Naive B cell (primary cell): ENCODE results near the gene CD300C. TPM values are rescaled to one million over a fixed set of nuclear protein-coding genes. Genes with fewer than 3 reads are reported as not detected.

Experiments
- ATAC-seq, 2 donors: fragments of 150-1000 bp; cut with Tn5 transposase; 2 replicates each; pipeline ENCODE4 v1.10.0; 2021; ENCODE audit warnings: low read depth in 2 of 2, mild to moderate bottlenecking in 2 of 2, moderate library complexity in 2 of 2
- DNase-seq: peaks from one replicate; pipeline ENCODE4 v3.0.0; 2022
- H3K27ac Mint-ChIP-seq, 6 donors: one replicate each; pipeline ENCODE4 v1.8.0; 2020 to 2022; ENCODE audit warnings: mild to moderate bottlenecking in 6 of 6, mixed read lengths in 6 of 6, moderate library complexity in 5 of 6, inconsistent platforms in 2 of 6
- H3K27me3 Mint-ChIP-seq, 3 donors: one replicate each; pipeline ENCODE4 v1.8.0; 2021 to 2022; ENCODE audit warnings: mixed read lengths in 3 of 3, mild to moderate bottlenecking in 1 of 3
- H3K36me3 Mint-ChIP-seq, 2 donors: one replicate each; pipeline ENCODE4 v1.8.0; 2020 to 2022; ENCODE audit warnings: mixed read lengths in 2 of 2, inconsistent platforms in 1 of 2, mild to moderate bottlenecking in 1 of 2
- H3K4me1 Mint-ChIP-seq, 3 donors: one replicate each; pipeline ENCODE4 v1.8.0; 2020 to 2022; ENCODE audit warnings: mixed read lengths in 3 of 3, inconsistent platforms in 1 of 3, mild to moderate bottlenecking in 1 of 3, moderate library complexity in 1 of 3
- H3K4me3 Mint-ChIP-seq, 8 donors: one replicate each; pipeline ENCODE4 v1.8.0; 2020 to 2022; ENCODE audit warnings: mild to moderate bottlenecking in 8 of 8, mixed read lengths in 8 of 8, moderate library complexity in 8 of 8, inconsistent platforms in 2 of 8
- H3K9me3 Mint-ChIP-seq, 7 donors: one replicate each; pipeline ENCODE4 v1.8.0; 2020 to 2022; ENCODE audit warnings: mixed read lengths in 7 of 7, mild to moderate bottlenecking in 5 of 7, inconsistent platforms in 2 of 7, moderate library complexity in 1 of 7
- polyA plus RNA-seq, 6 donors: library from polyadenylated mRNA; unstranded; fragments of 300-500 nt; fragmentation: Illumina TruSeq; gene quantifications; one replicate each; pipeline ENCODE4 v1.2.3, GENCODE V29; 2021; ENCODE audit warnings: low read depth in 6 of 6

CD300C gene
- polyA plus RNA-seq, 6 donors from 2014 or later, result 0.20 to 1.5 (median 0.25) TPM; not detected in 1

DNA sequence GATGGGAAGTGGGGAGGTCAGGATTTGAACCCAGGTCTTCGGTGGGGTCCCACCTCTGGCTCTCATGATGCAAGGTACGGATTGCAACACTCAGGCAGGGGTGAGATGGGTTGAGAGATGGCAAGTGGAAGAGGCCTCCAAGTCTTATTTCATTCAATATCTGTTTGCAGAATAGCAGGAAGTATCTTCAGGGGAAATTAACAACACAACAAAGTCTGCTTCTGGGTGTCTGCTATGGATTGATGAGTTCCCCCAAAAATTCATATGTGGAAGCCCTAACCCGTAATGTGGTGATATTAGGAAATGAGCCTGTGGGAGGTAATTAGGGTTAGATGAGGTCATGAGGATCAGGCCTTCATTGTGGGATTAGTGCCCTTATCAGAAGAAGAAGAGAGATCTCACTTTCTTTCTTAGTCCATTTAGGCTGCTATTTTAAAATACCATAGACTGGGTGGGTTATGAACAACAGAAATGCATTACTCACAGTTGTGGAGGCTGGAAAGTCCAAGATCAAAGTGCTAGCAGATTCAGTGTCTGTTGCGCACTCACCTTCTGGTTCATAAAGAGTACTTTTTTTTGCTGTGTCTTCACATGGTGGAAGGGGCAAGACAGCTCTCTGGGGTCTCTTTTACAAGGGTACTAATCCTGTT, 25.8 kb upstream of the CD300C start:
- DNase-seq (no peak), ATAC-seq (no peak)
- Mint-ChIP-seq H3K27ac (no peak overlapping the region), H3K4me1 (peaks cover 13 to 33% (median 16%) of the 10 kb centered on the region in 3 donors), H3K27me3 (peaks cover 28 to 61% (median 52%) of the 10 kb centered on the region in 3 donors), H3K9me3 (peaks cover 0 to 8% (median 0%) of the 10 kb centered on the region in 7 donors), H3K36me3 (peaks cover 0 to 8% of the 10 kb centered on the region in 2 donors), H3K4me3 (no peak overlapping the region)

DNA sequence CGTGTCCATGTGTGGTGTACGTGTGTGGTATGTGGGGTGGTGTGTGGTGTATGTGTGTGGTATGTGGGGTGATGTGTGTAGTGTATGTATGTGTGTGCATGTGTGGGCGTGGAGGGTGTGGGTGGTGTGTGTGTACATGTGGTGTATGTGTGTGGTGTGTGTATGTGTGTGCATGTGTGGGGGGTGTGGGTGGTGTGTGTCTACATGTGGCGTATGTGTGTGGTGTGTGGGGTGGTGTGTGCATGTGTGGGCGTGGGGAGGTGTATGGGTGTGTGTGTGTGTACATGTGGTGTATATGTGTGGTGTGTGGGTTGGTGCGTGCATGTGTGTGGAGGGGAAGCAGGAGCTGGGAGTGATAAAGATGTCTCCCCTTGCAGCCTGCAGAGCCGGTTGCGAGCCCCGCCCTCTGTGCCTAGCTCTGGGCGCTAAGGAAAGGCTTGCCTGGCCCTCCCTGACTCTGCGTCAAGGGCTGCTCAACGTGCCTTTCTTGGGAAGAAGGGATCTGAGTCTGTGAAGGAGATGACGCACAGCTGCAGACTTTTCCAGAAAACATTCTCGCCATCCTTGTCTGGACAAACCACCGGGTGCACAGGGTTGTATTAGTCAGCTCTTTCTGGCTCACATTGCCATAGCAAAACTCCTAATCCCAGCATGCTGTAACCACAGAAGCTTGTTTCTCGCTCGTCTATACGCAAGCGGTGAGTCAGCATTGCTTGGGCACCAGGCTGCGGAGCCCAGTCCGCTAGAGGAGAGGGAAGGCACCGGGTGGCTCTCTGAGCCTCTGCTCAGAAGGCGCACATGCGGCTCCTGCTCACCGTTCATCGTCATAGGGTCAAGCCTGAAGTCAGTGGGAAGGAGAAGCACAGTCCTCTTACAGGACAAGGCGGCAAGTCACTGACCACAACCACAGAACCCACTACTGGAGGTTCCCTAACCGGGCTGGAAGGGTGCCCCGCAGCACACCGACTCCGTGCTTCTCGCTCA, 23.4 kb upstream of the CD300C start:
- no peak for ATAC-seq
- H3K27me3 Mint-ChIP-seq, result peaks cover 25 to 56% (median 46%) of the 10 kb centered on the region in 3 donors
- H3K4me1 Mint-ChIP-seq, result peaks cover 13 to 34% (median 16%) of the 10 kb centered on the region in 3 donors
- H3K9me3 Mint-ChIP-seq, result peaks cover 0 to 8% (median 0%) of the 10 kb centered on the region in 7 donors
- no peak overlapping the region for H3K27ac Mint-ChIP-seq
- DNase-seq, result no peak
- H3K36me3 Mint-ChIP-seq, result peaks cover 0 to 8% of the 10 kb centered on the region in 2 donors
- no peak overlapping the region for H3K4me3 Mint-ChIP-seq

DNA sequence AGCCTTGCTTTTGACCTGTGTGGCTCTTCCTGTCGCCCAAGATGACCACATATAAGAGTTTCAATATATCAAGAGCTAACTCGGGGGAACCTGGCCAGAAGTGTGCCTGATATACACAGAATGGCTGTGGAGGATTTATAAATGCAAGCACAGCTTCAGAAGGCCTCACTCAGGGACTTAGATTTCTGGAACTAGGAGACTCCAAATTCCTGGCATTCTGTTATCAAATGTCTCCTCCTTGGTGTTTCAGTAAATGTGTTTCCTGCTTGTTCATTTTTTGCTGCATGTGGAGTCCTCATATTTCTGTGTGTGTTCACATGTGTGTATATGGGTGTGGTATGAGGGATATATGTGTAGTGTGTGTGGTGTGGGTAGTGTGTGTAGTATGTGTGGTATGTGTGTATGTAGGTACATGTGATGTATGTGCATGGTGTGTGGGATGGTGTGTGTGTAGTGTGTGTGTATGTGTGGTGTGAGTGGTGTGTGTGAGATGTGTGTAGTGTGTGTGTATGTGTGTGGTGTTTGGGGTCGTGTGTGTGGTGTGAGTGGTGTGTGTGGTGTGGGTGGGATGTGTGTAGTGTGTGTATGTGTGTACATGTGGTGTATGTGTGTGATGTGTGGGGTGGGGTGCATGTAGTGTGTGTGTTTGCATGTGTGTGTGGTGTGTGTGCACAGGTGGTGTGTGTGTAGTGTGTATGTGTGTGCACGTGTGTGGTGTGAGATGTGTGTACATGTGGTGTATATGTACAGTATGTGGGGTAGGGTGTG, 22.4 kb upstream of the CD300C start:
- Mint-ChIP-seq H3K4me3 (no peak overlapping the region), H3K9me3 (peaks cover 0 to 8% (median 0%) of the 10 kb centered on the region in 7 donors), H3K4me1 (peaks cover 13 to 38% (median 16%) of the 10 kb centered on the region in 3 donors), H3K36me3 (peaks cover 0 to 14% of the 10 kb centered on the region in 2 donors), H3K27ac (no peak overlapping the region), H3K27me3 (peaks cover 26 to 58% (median 55%) of the 10 kb centered on the region in 3 donors)
- DNase-seq, result no peak
- ATAC-seq, result no peak

DNA sequence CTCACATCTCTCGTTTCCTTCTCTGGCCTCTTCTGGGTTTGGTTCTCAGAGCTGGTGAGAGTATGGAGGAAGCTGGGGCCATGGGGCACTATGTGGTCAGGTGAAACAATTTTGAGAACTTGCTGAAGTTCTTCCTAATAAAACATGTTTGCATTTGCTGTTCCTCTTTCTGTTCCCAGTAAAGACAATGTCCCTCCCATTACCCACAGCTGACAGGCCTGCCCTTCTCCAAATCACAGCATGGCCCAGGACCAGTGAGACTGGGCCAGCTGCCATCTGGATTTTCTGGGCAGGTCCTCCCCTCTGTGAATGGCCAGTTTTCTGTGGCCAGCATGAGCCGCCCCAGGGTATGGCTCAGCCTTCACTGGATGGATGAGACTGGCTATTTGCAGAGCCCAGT, 21.5 kb upstream of the CD300C start, which contains the start of gene CD300H:
Gene CD300H (minus strand): TSS at position 113 of the 400 bp plus-strand sequence.
- Mint-ChIP-seq H3K4me3 (peak within 1 kb of the TSS in 3 of 8 donors; percentile 54 to 65 (median 61)), H3K36me3 (peaks cover 0 to 16% of the 10 kb centered on the region in 2 donors), H3K27me3 (peaks cover 26 to 62% (median 61%) of the 10 kb centered on the region in 3 donors), H3K9me3 (peaks cover 0 to 8% (median 0%) of the 10 kb centered on the region in 7 donors), H3K4me1 (peaks cover 13 to 39% (median 16%) of the 10 kb centered on the region in 3 donors), H3K27ac (peak within 1 kb of the TSS in 1 of 6 donors; percentile 15)
- ATAC-seq (no peak), DNase-seq (no peak)

DNA sequence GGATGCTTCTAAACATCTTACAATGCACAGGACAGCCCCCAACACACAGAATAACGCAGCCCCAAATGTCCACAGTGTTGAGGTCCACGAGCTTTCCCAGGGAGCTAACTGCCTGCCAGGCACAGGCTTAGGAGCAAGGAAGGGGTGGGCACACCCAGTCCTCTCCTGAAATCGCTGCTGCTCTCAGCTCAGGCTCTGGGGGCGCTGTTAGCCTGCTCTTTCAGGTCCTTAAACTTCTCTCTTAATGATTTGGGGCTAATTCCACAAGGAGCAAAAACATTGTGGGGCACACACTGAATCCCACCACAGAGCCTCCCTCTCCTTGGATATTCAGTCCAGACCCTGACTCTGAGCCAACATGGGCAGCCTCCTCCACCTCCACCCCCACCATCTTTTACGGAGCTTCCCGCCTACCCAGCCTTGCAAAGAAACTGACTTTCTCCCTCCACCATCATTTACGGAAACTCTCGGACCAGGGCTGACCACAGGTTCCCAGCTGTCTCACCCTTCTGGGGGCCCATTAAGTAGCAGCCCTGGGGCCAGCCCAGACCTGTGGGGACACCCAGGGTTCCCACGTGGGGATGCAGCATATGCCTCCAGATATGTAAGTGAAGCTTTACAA, 20.3 kb upstream of the CD300C start:
- peak overlapping the region in 1 of 8 donors; percentile 61 for H3K4me3 Mint-ChIP-seq
- H3K27me3 Mint-ChIP-seq, result peaks cover 26 to 72% (median 67%) of the 10 kb centered on the region in 3 donors
- peaks cover 0 to 8% (median 0%) of the 10 kb centered on the region in 7 donors for H3K9me3 Mint-ChIP-seq
- peaks cover 0 to 16% of the 10 kb centered on the region in 2 donors for H3K36me3 Mint-ChIP-seq
- DNase-seq (peak; percentile 30), ATAC-seq (peak in 1 of 2 donors; percentile 58)
- H3K27ac Mint-ChIP-seq, result no peak overlapping the region
- H3K4me1 Mint-ChIP-seq, result peaks cover 13 to 48% (median 27%) of the 10 kb centered on the region in 3 donors

DNA sequence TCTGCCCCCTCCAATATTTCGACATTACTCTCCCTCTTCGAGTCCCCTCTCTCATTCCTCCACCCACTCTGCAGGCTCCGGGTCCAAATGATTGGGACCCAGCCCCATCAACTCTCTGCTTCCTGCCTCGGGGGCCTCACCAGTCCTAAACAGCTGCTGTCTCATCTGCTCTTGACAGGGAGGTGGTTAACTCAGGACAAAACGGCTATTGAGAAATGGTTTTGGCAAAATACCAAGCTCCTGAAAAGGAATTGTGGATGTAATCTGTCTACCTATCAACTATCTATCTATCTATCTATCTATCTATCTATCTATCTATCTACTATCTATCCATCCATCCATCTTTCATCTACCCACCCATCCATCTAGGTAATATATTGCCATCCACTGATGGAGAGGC, 19.2 kb upstream of the CD300C start:
- Mint-ChIP-seq H3K9me3 (peaks cover 0 to 8% (median 0%) of the 10 kb centered on the region in 7 donors), H3K27me3 (peaks cover 21 to 69% (median 60%) of the 10 kb centered on the region in 3 donors), H3K36me3 (peaks cover 0 to 16% of the 10 kb centered on the region in 2 donors), H3K4me3 (no peak overlapping the region), H3K4me1 (peaks cover 13 to 50% (median 30%) of the 10 kb centered on the region in 3 donors), H3K27ac (peak overlapping the region in 1 of 6 donors; percentile 86)
- ATAC-seq (no peak), DNase-seq (no peak)

DNA sequence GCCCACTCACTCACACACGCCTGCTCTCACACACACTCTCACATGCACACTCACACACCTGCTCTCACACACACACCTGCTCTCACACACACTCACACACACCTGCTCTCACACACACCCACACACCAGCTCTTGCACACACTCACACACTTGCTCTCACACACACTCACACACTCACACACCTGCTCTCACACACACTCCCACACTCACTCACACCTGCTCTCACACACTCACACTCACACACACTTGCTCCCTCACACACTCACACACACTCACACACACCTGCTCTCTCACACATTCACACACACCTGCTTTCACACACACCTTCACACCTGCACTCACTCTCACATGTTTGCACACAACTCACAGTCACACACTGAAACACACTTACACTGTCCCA, 17.4 kb upstream of the CD300C start:
- Mint-ChIP-seq H3K4me1 (peaks cover 7 to 50% (median 32%) of the 10 kb centered on the region in 3 donors), H3K27ac (no peak overlapping the region), H3K36me3 (peaks cover 7 to 8% of the 10 kb centered on the region in 2 donors), H3K27me3 (peaks cover 10 to 65% (median 45%) of the 10 kb centered on the region in 3 donors), H3K4me3 (no peak overlapping the region), H3K9me3 (peaks cover 0 to 11% (median 3%) of the 10 kb centered on the region in 7 donors)
- DNase-seq (no peak), ATAC-seq (no peak)

DNA sequence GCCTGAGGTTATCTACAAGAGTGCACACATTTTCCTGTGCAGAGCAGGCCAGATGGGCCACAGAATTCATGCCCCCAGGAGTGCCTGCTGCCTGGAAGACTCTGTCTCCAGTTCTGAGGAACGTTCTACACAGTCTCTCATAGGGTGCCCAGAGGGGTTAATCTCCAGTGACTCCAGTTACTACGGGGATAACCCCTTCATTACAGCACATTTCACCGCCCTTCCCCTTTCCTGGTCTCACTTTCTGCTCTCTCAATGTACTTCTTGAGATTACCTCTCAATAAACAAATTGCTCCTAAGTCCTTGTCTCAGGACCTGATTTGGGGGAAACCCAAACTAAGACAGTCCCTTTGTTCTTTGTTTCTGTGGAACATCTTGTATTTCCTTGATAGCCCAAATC, 15.7 kb upstream of the CD300C start:
- Mint-ChIP-seq H3K27ac (peak overlapping the region in 2 of 6 donors; percentile 5 to 77), H3K27me3 (peaks cover 3 to 53% (median 33%) of the 10 kb centered on the region in 3 donors), H3K4me1 (peaks cover 0 to 46% (median 36%) of the 10 kb centered on the region in 3 donors), H3K9me3 (peaks cover 0 to 21% (median 5%) of the 10 kb centered on the region in 7 donors), H3K36me3 (peaks cover 7 to 9% of the 10 kb centered on the region in 2 donors), H3K4me3 (peak overlapping the region in 3 of 8 donors; percentile 7 to 17 (median 13))
- DNase-seq (no peak), ATAC-seq (peak in 1 of 2 donors; percentile 53)

DNA sequence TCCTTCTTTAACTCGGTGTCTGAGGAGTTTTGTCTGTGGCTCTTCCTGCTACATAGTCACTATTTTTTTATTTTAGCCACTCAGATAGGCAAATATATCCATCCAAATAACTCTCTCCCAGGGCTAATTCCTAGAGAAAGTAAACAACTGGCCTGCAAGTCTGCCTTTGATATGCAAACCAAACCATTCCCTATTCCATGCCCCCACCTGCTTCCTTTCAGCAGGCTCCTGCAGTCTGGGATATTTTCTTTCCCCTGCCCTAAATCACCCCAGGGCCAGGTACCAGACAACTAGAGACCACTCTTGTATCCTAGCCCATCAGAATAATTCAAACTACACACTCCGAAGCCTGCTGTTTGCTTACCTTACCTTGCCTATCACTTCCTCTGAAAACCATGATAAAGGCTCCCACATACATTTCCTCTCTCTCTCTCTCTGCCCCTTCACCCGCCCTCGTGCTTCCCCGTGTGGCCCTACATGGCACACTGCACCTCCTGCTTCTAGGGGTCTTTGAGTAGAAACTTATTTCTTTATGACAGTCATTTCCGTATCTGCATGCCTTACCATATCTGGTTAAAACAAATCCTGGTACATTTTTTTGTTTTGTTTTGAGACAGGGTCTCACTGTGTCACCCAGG, 13.1 kb upstream of the CD300C start:
- peaks cover 0 to 21% (median 10%) of the 10 kb centered on the region in 7 donors for H3K9me3 Mint-ChIP-seq
- peaks cover 0 to 46% (median 36%) of the 10 kb centered on the region in 3 donors for H3K4me1 Mint-ChIP-seq
- H3K27ac Mint-ChIP-seq, result peak overlapping the region in 5 of 6 donors; percentile 25 to 96 (median 88)
- H3K36me3 Mint-ChIP-seq, result peaks cover 7 to 16% of the 10 kb centered on the region in 2 donors
- H3K27me3 Mint-ChIP-seq, result peaks cover 0 to 45% (median 21%) of the 10 kb centered on the region in 3 donors
- ATAC-seq, result peak in 1 of 2 donors; percentile 30
- H3K4me3 Mint-ChIP-seq, result peak overlapping the region in 5 of 8 donors; percentile 58 to 84 (median 71)
- DNase-seq, result no peak

DNA sequence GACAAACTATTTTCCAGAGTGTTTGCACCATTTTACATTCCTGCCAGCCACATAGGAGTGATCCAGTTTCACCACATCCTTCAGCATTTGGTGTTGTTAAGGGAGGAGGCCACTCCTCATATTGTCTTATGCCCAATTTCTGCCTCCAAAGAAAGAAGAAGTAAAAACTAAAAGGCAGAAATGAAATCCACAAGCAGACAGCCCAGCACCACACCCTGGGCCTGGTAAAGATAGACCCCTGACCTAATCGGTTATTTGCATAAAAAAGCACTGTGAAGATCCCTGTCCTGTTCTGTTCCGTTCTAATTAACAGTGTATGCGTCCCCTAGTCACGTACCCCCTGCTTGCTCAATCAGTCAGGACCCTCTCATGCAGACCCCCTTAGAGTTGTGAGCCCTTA, 12.5 kb upstream of the CD300C start:
- H3K4me3 Mint-ChIP-seq, result peak overlapping the region in 5 of 8 donors; percentile 58 to 84 (median 71)
- DNase-seq, result peak; percentile 25
- ATAC-seq, result peak in 1 of 2 donors; percentile 61
- H3K9me3 Mint-ChIP-seq, result peaks cover 0 to 21% (median 10%) of the 10 kb centered on the region in 7 donors
- H3K36me3 Mint-ChIP-seq, result peaks cover 7 to 11% of the 10 kb centered on the region in 2 donors
- peaks cover 0 to 42% (median 36%) of the 10 kb centered on the region in 3 donors for H3K4me1 Mint-ChIP-seq
- peaks cover 0 to 40% (median 17%) of the 10 kb centered on the region in 3 donors for H3K27me3 Mint-ChIP-seq
- peak overlapping the region in 5 of 6 donors; percentile 11 to 96 (median 88) for H3K27ac Mint-ChIP-seq

DNA sequence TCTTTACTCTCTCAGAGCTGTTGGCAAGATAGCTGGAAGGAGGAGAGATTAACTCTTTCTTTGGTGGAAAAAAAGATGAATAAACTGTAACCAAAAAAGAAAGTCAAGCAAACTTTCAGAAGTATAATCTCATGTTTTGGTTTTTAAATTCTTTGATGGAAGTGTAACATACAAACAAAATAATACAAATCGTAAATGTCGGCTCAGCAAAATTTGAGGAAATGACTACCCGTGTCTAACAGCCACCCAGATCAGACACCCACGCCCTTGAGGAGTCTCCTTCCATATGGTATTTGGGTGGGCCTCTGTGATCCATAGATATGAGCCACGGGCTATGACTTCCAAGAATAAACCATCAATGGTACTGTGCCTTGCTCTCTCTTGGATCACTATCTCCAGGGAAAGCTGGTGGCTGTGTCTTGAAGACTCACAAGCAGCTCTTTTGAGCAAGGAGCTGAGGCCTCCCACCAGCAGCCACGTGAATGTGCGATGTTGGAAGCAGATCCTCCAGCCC, 9.6 kb upstream of the CD300C start:
- H3K4me3 Mint-ChIP-seq, result no peak overlapping the region
- ATAC-seq (no peak), DNase-seq (no peak)
- peak overlapping the region in 1 of 6 donors; percentile 12 for H3K27ac Mint-ChIP-seq
- H3K4me1 Mint-ChIP-seq, result peaks cover 4 to 32% (median 29%) of the 10 kb centered on the region in 3 donors
- peaks cover 7 to 8% of the 10 kb centered on the region in 2 donors for H3K36me3 Mint-ChIP-seq
- peaks cover 0 to 30% (median 14%) of the 10 kb centered on the region in 3 donors for H3K27me3 Mint-ChIP-seq
- H3K9me3 Mint-ChIP-seq, result peaks cover 0 to 21% (median 10%) of the 10 kb centered on the region in 7 donors
